Activated naive CD8-positive, alpha-beta T cell treated with anti-CD3 and anti-CD28 coated beads, Interleukin-2, amount 50 U/mL, for 16 hours (primary cell): ENCODE results near the gene PAPOLG.
A peak's percentile ranks its signal among the peaks of the same experiment; 100 is the strongest.
"Not testable (repeated sequence)": the region's sequence is repeated elsewhere in the genome, so short reads cannot be mapped to it uniquely, and the experiment has no call there.

ENCODE experiments used
- DNase-seq: peaks from one replicate; pipeline ENCODE4 v3.0.0-alpha.2; 2020; ENCODE audit warnings: low read depth, low spot score

PAPOLG gene

GRCh38 chr2:60775048-60775639, 19.1 kb downstream of the PAPOLG start:
- DNase-seq = no peak

- DNase-seq = no peak
Observed at GRCh38 chr2:60778352-60778751, 22.3 kb downstream of the PAPOLG start.

GRCh38 chr2:60779426-60779825, 23.4 kb downstream of the PAPOLG start:
- no peak for DNase-seq

- no peak for DNase-seq
Observed at GRCh38 chr2:60780721-60781120, 24.7 kb downstream of the PAPOLG start.

GRCh38 chr2:60793169-60793568, 37.1 kb downstream of the PAPOLG start:
- no peak for DNase-seq

GRCh38 chr2:60794271-60794863, 38.3 kb downstream of the PAPOLG start:
- DNase-seq = no peak

GRCh38 chr2:60796573-60797509, 40.8 kb downstream of the PAPOLG start:
- no peak for DNase-seq

GRCh38 chr2:60804473-60804872, 48.4 kb downstream of the PAPOLG start:
- DNase-seq = no peak

GRCh38 chr2:60806595-60806987, 50.5 kb downstream of the PAPOLG start:
- DNase-seq = no peak

GRCh38 chr2:60806988-60807681, 51.1 kb downstream of the PAPOLG start:
- DNase-seq = no peak

- DNase-seq = no peak
Observed at GRCh38 chr2:60808330-60808801, 52.3 kb downstream of the PAPOLG start.

- DNase-seq = no peak
Observed at GRCh38 chr2:60811491-60812375, 55.7 kb downstream of the PAPOLG start.

- not testable (repeated sequence) for DNase-seq
Observed at GRCh38 chr2:60817191-60817590, 61.1 kb downstream of the PAPOLG start.

GRCh38 chr2:60818272-60818671, 62.2 kb downstream of the PAPOLG start:
- DNase-seq = no peak

- DNase-seq = peak; percentile 63
Observed at GRCh38 chr2:60819155-60819862, 63.2 kb downstream of the PAPOLG start.

GRCh38 chr2:60819936-60820335, 63.9 kb downstream of the PAPOLG start:
- no peak for DNase-seq

GRCh38 chr2:60820416-60821132, 64.5 kb downstream of the PAPOLG start:
- no peak for DNase-seq

- no peak for DNase-seq
Observed at GRCh38 chr2:60821133-60821469, 65.0 kb downstream of the PAPOLG start.

- DNase-seq = no peak
Observed at GRCh38 chr2:60821587-60822302, 65.7 kb downstream of the PAPOLG start.
